COLO668 (cell line): ENCODE measurements around the gene YAP1.

Source experiments
- DNase-seq: peaks from one replicate; lab custom pipeline; 2025; ENCODE audit not compliant: unreplicated experiment; lab: John Stamatoyannopoulos, UW

The YAP1 gene

GRCh38 chr11:102157219-102157618 lies 47.0 kb downstream of the YAP1 start:
- DNase-seq: no peak

GRCh38 chr11:102158164-102158735 lies 48.0 kb downstream of the YAP1 start:
- DNase-seq: no peak

- DNase-seq: no peak
These were observed 53.1 kb downstream of the YAP1 start for GRCh38 chr11:102163368-102163767.

GRCh38 chr11:102166175-102167064 lies 56.2 kb downstream of the YAP1 start:
- DNase-seq: no peak

- DNase-seq: no peak
These were observed 58.2 kb downstream of the YAP1 start for GRCh38 chr11:102168481-102168880.

- no peak for DNase-seq
These were observed 60.9 kb downstream of the YAP1 start for GRCh38 chr11:102171101-102171500.

- no peak for DNase-seq
These were observed 62.0 kb downstream of the YAP1 start for GRCh38 chr11:102172127-102172848.

GRCh38 chr11:102177126-102177525 lies 66.9 kb downstream of the YAP1 start:
- no peak for DNase-seq

GRCh38 chr11:102177974-102178631 lies 67.9 kb downstream of the YAP1 start:
- no peak for DNase-seq

GRCh38 chr11:102179371-102179770 lies 69.1 kb downstream of the YAP1 start:
- no peak for DNase-seq

- DNase-seq: no peak
These were observed 74.2 kb downstream of the YAP1 start for GRCh38 chr11:102184269-102184987.

GRCh38 chr11:102186551-102187191 lies 76.4 kb downstream of the YAP1 start:
- DNase-seq: no peak

GRCh38 chr11:102187416-102188151 lies 77.3 kb downstream of the YAP1 start:
- DNase-seq: no peak

- DNase-seq: no peak
These were observed 78.2 kb downstream of the YAP1 start for GRCh38 chr11:102188488-102188887.

- DNase-seq: no peak
These were observed 81.6 kb downstream of the YAP1 start for GRCh38 chr11:102191832-102192231.

GRCh38 chr11:102192349-102193066 lies 82.3 kb downstream of the YAP1 start:
- no peak for DNase-seq

GRCh38 chr11:102194257-102194656 lies 84.0 kb downstream of the YAP1 start:
- no peak for DNase-seq

- DNase-seq: no peak
These were observed 84.7 kb downstream of the YAP1 start for GRCh38 chr11:102194990-102195389.

- DNase-seq: no peak
These were observed 86.1 kb downstream of the YAP1 start for GRCh38 chr11:102196351-102196750.
